DMS79 (cell line): ENCODE data around the gene KCNQ1.

ENCODE experiments used
- DNase-seq: peaks from one replicate; lab custom pipeline; 2025; lab: John Stamatoyannopoulos, UW

KCNQ1 gene

GRCh38 chr11:2859699-2860037 is 414.9 kb downstream of the KCNQ1 start:
- no peak for DNase-seq

- DNase-seq = no peak
Observed at GRCh38 chr11:2860636-2861035, 415.8 kb downstream of the KCNQ1 start.

DNA sequence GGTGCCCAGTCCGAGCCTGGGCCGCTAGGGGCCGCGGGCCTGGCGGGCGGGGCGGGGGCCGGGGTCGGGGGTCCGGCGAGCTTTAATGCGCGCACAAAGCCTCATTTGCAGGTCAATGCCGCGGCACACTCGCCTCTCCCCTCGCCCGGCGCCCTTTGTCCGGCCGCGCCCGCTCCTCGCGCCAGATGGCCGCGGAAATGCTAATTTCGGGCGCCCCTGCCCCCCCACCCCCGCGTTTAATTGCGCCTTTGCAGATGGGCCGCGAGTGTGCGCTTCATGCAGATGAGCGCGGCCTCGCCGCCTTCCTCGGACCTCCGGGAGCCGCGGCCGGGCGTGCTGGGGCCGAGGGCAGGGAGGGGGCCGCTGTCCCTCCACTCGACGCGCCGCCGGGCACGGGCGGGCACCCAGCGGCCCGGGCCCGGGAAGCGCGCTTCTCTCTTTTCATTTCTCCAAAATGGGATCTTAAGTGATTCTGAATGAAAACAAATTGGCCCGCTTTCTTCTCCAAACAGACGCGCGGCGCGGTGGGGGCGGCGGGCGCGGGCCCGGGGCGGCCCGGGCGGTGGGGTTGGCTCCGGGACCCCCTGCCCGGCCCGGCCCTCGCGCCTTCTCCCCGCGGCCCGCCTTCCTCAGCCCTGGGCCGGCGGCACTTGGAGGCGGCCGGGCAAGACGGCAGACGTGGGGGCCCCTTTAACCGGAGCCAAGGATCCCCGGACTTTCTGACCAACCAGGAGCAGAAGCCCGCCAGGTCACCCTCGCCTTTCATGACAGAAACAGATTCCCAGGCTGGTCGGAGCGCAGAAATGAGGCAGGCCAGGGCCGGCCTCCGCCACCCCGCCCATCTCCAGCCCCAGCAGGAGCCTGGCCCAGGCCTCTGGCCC is 417.8 kb downstream of the KCNQ1 start:
- DNase-seq = no peak

GRCh38 chr11:2863276-2863618 is 418.4 kb downstream of the KCNQ1 start:
- no peak for DNase-seq

GRCh38 chr11:2864901-2865300 is 420.1 kb downstream of the KCNQ1 start:
- DNase-seq = no peak

DNA sequence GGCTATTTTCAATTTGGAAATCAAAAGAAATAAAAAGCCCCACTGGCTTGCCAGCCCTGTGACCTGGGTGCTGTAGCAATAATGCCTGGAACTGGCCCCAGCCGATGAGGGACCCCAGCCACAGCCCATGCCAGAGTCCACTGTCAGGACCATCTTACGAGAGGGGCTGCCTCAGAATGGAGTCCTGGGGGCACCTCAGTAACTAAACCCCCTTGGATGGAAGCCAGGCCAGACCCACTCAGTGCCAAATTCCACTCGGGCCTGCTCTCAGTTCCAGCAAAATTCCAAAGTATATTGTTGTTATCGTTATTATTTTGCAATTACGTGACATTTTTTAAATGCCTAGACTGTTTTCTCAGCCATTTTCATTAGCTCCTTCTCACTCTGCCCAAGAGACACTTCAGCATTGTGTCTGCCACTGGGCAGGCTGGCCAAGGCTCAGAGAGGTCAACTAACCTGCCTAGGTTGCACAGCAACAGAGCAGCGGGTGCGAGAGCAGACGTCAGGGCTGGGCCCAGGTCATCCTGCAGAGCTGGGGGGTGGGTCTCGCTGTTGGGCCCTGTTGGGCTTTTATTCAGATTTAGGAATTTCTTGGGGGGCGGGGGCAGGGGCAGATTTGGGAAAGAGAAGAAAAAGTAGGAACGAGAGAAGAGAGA is 421.2 kb downstream of the KCNQ1 start:
- DNase-seq = no peak

DNA sequence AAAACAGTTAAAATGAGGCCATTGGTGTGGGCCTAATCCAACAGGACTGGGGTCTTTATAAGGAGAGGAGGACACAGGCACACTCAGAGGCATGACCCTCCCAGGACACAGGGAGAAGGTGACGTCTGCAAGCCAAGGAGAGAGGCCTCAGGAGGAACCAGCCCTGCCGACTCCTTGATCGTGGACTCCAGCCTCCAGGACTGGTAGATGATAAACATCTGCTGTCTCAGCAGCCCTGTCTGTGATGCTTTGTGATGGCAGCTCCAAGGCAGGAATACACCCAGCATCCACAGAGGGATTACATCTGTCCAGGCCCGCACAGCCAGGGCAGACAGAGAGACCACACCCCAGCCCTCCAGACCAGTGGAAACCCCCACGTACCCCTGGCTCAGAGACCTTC is 422.3 kb downstream of the KCNQ1 start:
- DNase-seq = no peak

- no peak for DNase-seq
Observed at GRCh38 chr11:2867722-2868505, 423.1 kb downstream of the KCNQ1 start.

- no peak for DNase-seq
Observed at GRCh38 chr11:2868506-2869133, 423.8 kb downstream of the KCNQ1 start.

GRCh38 chr11:2869134-2869526 is 424.3 kb downstream of the KCNQ1 start:
- no peak for DNase-seq

- no peak for DNase-seq
Observed at GRCh38 chr11:2869561-2870427, 425.0 kb downstream of the KCNQ1 start.

DNA sequence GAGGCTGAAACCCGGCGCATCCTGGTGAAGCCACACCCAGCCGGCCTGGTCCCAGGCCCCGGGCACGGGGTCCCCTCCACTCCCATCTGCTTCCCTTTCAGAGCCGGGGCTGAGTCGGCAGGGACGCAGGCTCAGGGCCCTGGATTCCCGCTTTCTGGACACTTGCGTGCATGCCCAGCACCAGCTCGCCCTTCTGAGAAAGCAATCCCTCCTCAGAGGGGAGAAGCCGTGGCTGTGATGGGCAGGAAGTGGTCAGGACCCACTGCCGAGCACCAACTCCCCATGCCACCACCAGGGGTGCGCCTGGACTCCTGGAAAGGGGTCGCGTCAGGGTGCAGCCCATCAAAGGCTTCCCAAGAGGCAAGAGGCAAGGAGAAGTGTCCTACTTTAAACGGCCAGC is 425.7 kb downstream of the KCNQ1 start:
- DNase-seq = no peak

DNA sequence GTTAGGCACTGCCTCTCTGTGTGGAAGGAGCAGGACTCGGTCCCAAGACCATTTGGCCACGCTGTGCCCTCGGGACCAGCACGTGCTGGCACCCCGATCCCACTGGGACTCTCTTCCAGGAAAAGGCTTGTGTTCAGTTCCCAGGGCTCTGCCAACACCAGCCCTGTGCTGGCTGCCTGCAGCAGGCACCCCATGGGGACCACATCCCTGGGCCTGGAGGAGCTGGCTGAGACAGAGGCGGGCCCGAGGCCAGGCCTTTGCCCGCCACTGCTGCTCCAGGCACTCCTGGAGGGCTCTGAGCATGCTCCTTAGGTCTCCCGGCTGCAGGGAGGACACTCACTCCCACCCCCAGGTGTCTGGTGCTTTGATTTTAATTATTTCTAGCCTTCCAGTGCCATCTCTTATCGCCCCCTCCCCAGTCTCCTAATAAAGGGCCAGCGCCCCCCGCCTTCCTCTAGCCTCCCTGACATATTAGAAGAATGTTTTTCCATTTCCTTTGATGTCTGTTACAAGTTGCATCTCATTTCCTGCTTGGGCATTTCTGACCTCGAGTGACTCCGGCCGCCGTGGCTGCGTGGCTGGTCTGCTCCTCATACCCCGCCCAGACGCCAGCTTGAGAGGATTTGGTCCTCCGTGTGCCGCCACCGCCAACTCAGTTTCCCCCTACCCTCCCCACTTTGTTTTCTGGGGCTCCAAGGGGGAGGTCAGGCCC is 426.3 kb downstream of the KCNQ1 start:
- no peak for DNase-seq

- DNase-seq = no peak
Observed at GRCh38 chr11:2874963-2875362, 430.2 kb downstream of the KCNQ1 start.

GRCh38 chr11:2877474-2877873 is 432.7 kb downstream of the KCNQ1 start:
- no peak for DNase-seq

- no peak for DNase-seq
Observed at GRCh38 chr11:2878782-2879181, 434.0 kb downstream of the KCNQ1 start.

- DNase-seq = no peak
Observed at GRCh38 chr11:2880646-2881045, 435.8 kb downstream of the KCNQ1 start.

- DNase-seq = no peak
Observed at GRCh38 chr11:2881076-2881980, 436.5 kb downstream of the KCNQ1 start.

GRCh38 chr11:2881981-2882375 is 437.2 kb downstream of the KCNQ1 start:
- DNase-seq = no peak
